Panc1 (cell line): ENCODE results near the gene CD300E. TPM values are rescaled to one million over a fixed set of nuclear protein-coding genes. Genes with fewer than 3 reads are reported as not detected.

Experiments
- ATAC-seq: fragments of 200-7000 bp; cut with Tn5 transposase; 2 replicates; pipeline ENCODE4 v1.9.1; 2020; ENCODE audit warnings: mild to moderate bottlenecking, moderate library complexity
- BruUV-seq: library from RNA; stranded (reverse); fragments of 400-500 nt; replicated peaks from 2 replicates; lab custom pipeline; 2021; lab: Mats Ljungman, UMichigan
- CTCF ChIA-PET: fragments of 300-600 bp; sonication (Branson Sonifier 250); formaldehyde crosslinking; loops from one replicate; lab custom pipeline; 2022; ENCODE audit warnings: antibody characterized with exemption; lab: Charles Lee
- POLR2A ChIA-PET: fragments of 300-600 bp; sonication (Branson Sonifier 250); formaldehyde crosslinking; loops from one replicate; lab custom pipeline; 2022; ENCODE audit warnings: antibody characterized with exemption; lab: Charles Lee
- DNase-seq: peaks from one replicate; pipeline ENCODE4 v3.0.0-alpha.2; 2010; ENCODE audit warnings: low read depth, low spot score
- H3K27ac ChIP-seq: 2 replicates; pipeline ENCODE4 v1.5.1; 2011; ENCODE audit warnings: mild to moderate bottlenecking, low read length, inconsistent platforms
- H3K27me3 ChIP-seq: fragments of 200-500 bp; sonication (Bioruptor generic); 2 replicates; pipeline ENCODE4 v1.6.0; 2014; ENCODE audit warnings: low read length, inconsistent platforms; ENCODE audit not compliant: control insufficient read depth, insufficient read depth
- H3K36me3 ChIP-seq: fragments of 200-500 bp; sonication (Bioruptor generic); 2 replicates; pipeline ENCODE4 v1.5.1; 2014; ENCODE audit warnings: inconsistent platforms, mild to moderate bottlenecking, low read length, moderate library complexity; ENCODE audit not compliant: control insufficient read depth, insufficient read depth
- H3K4me1 ChIP-seq: 2 replicates; pipeline ENCODE4 v1.5.1; 2011; ENCODE audit warnings: inconsistent platforms, mild to moderate bottlenecking, low read length, moderate library complexity; ENCODE audit not compliant: control insufficient read depth, insufficient read depth
- H3K4me3 ChIP-seq, 2 experiments: 2 replicates each; pipeline ENCODE4 v1.5.1; 2011 to 2012; ENCODE audit warnings: low read depth in 2 of 2, low read length in 2 of 2, mild to moderate bottlenecking in 2 of 2, inconsistent platforms in 1 of 2, moderate library complexity in 1 of 2
- H3K9me3 ChIP-seq: fragments of 200-500 bp; sonication (Bioruptor generic); 2 replicates; pipeline ENCODE4 v1.5.1; 2014; ENCODE audit warnings: low read depth, mild to moderate bottlenecking, inconsistent platforms, low read length, moderate library complexity; ENCODE audit not compliant: control insufficient read depth, insufficient read depth
- POLR2AphosphoS5 ChIP-seq: IDR thresholded peaks from 2 replicates; pipeline ENCODE4 v1.6.1; 2012; ENCODE audit warnings: mild to moderate bottlenecking, low read depth, low read length, moderate library complexity
- SIN3A ChIP-seq: IDR thresholded peaks from 2 replicates; pipeline ENCODE4 v1.6.1; 2012; ENCODE audit warnings: low read depth, mild to moderate bottlenecking, low read length, moderate library complexity, borderline replicate concordance; ENCODE audit not compliant: insufficient read depth
- TCF7L2 ChIP-seq: IDR thresholded peaks from 2 replicates; pipeline ENCODE4 v1.6.1; 2011; ENCODE audit warnings: mild to moderate bottlenecking, low read depth, low read length, inconsistent platforms
- in situ Hi-C: cut with HindIII; loops from 2 replicates; pipeline ENCODE4 v1.10.0; 2016; ENCODE audit warnings: low sequenced_read_pairs, low pct_unique_long_range_greater_than_20kb
- intact Hi-C: fragments of 100-400 bp; cut with micrococcal nuclease; formaldehyde crosslinking; loops from one replicate; pipeline ENCODE4 v1.10.0; 2022; ENCODE audit not compliant: unreplicated experiment
- total RNA-seq: library from RNA; stranded (reverse); gene quantifications from one replicate; pipeline ENCODE4 v1.2.1, GENCODE V29; 2021; ENCODE audit not compliant: unreplicated experiment
- TF ChIP-seq, protein P1 (sequence below), 2 experiments: IDR thresholded peaks; 2 replicates each; pipeline ENCODE4 v1.6.1; 2011 to 2012; ENCODE audit warnings: low read depth in 2 of 2, control low read depth in 1 of 2, low read length in 1 of 2, mild to moderate bottlenecking in 1 of 2, moderate library complexity in 1 of 2; ENCODE audit not compliant: insufficient read depth in 1 of 2
- TF ChIP-seq, protein P2 (sequence below): fragments of 450-650 bp; IDR thresholded peaks from 2 replicates; pipeline ENCODE4 v1.5.1; 2017; ENCODE audit warnings: mild to moderate bottlenecking

Gene CD300E
- total RNA-seq, 1 experiment from 2014 or later = not detected

DNA sequence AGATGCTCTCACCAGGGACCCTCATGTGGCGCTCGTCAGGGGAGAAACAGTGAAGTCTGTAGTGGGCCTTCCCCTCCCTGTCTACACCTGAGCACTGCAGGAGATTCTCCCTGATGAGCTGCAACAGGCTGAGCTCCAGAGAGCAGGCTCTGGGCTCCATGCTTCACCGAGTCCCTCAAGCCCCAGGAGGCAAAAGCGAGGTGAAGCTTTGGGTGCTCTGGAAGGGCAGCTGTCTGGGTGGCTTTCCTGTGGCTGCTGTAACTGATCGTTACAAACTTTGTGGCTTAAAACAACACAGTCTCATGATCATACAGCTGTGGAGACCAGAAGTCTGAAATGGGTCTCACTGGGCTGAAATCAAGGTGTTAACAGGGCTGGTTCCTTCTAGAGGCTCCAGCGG lies 19.3 kb downstream of the CD300E start:
- in situ Hi-C loops (no loop called here), intact Hi-C loops (loop anchor here (10.0 kb wide), 1 partner anchor 61 kb away; no protein-coding TSS in a partner anchor)
- Histone ChIP-seq H3K4me1 (0 out of 2 replicates have a peak, but pooled peaks cover 3% of the 10 kb centered on the region), H3K27ac (no peak overlapping the region), H3K27me3 (peaks cover 4% of the 10 kb centered on the region; the same call in 1 of the 2 replicates), H3K4me3 (no peak overlapping the region), H3K36me3 (no peaks in the 10 kb centered on the region), H3K9me3 (no peaks in the 10 kb centered on the region)
- no TSS peak for BruUV-seq
- ChIA-PET CTCF (interaction anchor here (0.5 kb wide), 1 partner anchor 32 kb away, joined by 7 read pairs; no protein-coding TSS in a partner anchor), POLR2A (no interaction called here)
- TF ChIP-seq POLR2AphosphoS5 = no peak
- TF ChIP-seq, protein P1, sequence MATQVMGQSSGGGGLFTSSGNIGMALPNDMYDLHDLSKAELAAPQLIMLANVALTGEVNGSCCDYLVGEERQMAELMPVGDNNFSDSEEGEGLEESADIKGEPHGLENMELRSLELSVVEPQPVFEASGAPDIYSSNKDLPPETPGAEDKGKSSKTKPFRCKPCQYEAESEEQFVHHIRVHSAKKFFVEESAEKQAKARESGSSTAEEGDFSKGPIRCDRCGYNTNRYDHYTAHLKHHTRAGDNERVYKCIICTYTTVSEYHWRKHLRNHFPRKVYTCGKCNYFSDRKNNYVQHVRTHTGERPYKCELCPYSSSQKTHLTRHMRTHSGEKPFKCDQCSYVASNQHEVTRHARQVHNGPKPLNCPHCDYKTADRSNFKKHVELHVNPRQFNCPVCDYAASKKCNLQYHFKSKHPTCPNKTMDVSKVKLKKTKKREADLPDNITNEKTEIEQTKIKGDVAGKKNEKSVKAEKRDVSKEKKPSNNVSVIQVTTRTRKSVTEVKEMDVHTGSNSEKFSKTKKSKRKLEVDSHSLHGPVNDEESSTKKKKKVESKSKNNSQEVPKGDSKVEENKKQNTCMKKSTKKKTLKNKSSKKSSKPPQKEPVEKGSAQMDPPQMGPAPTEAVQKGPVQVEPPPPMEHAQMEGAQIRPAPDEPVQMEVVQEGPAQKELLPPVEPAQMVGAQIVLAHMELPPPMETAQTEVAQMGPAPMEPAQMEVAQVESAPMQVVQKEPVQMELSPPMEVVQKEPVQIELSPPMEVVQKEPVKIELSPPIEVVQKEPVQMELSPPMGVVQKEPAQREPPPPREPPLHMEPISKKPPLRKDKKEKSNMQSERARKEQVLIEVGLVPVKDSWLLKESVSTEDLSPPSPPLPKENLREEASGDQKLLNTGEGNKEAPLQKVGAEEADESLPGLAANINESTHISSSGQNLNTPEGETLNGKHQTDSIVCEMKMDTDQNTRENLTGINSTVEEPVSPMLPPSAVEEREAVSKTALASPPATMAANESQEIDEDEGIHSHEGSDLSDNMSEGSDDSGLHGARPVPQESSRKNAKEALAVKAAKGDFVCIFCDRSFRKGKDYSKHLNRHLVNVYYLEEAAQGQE (IDR thresholded peaks at IDR 0.05; ENCODE audit: insufficient read depth in 1 of 2, low read depth in 2 of 2, low read length in 1 of 2) = no peak
- no peak for TF ChIP-seq SIN3A
- TF ChIP-seq TCF7L2 = no peak
- TF ChIP-seq, protein P2, sequence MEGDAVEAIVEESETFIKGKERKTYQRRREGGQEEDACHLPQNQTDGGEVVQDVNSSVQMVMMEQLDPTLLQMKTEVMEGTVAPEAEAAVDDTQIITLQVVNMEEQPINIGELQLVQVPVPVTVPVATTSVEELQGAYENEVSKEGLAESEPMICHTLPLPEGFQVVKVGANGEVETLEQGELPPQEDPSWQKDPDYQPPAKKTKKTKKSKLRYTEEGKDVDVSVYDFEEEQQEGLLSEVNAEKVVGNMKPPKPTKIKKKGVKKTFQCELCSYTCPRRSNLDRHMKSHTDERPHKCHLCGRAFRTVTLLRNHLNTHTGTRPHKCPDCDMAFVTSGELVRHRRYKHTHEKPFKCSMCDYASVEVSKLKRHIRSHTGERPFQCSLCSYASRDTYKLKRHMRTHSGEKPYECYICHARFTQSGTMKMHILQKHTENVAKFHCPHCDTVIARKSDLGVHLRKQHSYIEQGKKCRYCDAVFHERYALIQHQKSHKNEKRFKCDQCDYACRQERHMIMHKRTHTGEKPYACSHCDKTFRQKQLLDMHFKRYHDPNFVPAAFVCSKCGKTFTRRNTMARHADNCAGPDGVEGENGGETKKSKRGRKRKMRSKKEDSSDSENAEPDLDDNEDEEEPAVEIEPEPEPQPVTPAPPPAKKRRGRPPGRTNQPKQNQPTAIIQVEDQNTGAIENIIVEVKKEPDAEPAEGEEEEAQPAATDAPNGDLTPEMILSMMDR = no peak
- ATAC-seq (no peak), DNase-seq (no peak)

DNA sequence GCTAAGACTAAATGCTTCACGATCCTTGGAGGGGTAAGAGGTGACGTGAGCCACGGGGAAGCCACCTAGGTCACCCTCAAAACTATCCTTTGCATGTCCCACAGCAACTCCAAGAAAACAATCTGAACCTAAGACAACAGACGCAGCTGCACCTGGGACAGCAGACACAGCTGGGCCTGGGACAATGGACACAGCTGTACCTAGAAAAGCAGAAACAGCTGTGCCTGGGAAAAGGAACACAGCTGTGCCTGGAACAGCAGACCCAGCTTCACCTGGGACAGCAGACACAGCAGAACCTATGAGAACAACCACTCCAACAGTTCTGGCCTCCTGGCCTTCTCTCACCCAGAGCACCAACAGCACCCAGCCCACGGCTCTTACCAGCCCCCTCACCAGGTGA lies 19.8 kb downstream of the CD300E start:
- no peak overlapping the region for H3K27ac ChIP-seq
- ChIA-PET CTCF (interaction anchor here (0.5 to 1.1 kb wide), 5 partner anchors 32 to 299 kb away, joined by 3 to 8 read pairs (median 6); no protein-coding TSS in a partner anchor), POLR2A (no interaction called here)
- ATAC-seq (no peak), DNase-seq (no peak)
- H3K9me3 ChIP-seq = no peaks in the 10 kb centered on the region
- H3K4me1 ChIP-seq = 0 out of 2 replicates have a peak, but pooled peaks cover 3% of the 10 kb centered on the region
- H3K4me3 ChIP-seq = no peak overlapping the region
- in situ Hi-C loops = no loop called here
- intact Hi-C loops = loop anchor here (10.0 kb wide), 1 partner anchor 61 kb away; no protein-coding TSS in a partner anchor
- H3K27me3 ChIP-seq = peaks cover under 1% of the 10 kb centered on the region; the same call in 1 of the 2 replicates
- H3K36me3 ChIP-seq = no peaks in the 10 kb centered on the region
- no TSS peak for BruUV-seq
- TF ChIP-seq, protein P2 = no peak
- no peak for TF ChIP-seq SIN3A
- TF ChIP-seq POLR2AphosphoS5 = no peak
